NOMO-1 treated with DMSO at 0.1 percent for 48 hours (cell line): Measurements from ENCODE around the gene CIROP.

Source experiments
- DNase-seq: peaks from one replicate; lab custom pipeline; 2025; ENCODE audit not compliant: unreplicated experiment; lab: John Stamatoyannopoulos, UW

CIROP gene

DNA sequence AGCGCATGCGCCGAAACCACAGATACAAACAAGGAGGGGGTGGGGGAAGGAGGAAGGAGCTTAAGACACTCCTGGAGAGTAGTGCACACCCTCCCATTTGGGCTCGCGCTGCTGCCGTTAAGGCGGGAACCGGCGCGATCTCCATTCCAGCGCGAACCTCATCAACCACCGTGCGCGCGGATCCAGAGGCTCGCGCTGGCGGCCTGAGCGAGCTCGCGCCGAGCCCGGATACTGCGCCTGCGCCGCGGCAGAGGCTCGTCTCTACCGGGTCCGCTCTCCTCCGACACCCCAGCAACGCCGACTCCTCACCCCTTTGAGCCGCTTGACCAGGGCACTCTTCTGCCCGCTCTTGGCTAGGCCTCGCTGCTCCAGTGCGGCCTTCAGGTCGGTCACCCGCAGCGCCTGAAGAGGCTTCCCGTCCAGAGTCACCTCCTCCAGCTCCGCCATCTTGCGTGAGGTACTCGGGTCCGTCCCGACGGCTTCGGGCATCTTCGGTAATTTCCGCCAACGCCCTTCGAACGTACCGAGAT, 10.1 kb downstream of the CIROP start, which contains the start of gene ACIN1:
Gene ACIN1 (minus strand): TSS at position 471 of the 530 bp plus-strand sequence. CDS start 24 bp downstream, at position 447.
- no peak for DNase-seq

DNA sequence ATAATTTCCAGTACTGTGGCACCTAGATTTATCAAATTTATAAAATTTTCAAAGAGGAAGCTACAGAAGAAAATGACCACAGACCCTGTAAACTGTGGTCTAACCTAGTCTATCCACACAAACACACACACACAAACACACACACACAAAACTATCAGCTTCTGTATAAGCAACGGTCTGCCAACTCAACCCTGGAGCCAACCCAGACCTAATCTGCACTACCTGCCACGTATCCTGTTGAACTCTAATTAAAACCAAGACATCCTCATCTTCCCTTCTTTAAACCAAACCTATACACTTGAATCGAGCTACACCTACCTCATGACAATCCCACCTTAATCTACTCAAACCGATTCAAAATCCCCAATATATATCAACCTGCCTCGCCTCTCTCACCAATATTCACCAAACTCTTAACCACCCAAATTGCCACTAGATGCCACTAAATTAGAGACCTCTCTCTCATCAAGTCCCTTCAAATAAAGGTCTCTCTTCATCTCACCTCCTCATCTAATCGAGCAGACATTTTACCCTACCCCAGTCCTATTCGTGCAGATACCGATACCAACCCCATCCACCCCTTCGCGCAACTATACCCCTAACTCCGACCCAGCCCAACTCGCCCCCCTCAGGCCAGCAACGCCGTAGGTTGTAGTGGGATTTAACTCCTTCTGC, 10.7 kb downstream of the CIROP start:
- no peak for DNase-seq

DNA sequence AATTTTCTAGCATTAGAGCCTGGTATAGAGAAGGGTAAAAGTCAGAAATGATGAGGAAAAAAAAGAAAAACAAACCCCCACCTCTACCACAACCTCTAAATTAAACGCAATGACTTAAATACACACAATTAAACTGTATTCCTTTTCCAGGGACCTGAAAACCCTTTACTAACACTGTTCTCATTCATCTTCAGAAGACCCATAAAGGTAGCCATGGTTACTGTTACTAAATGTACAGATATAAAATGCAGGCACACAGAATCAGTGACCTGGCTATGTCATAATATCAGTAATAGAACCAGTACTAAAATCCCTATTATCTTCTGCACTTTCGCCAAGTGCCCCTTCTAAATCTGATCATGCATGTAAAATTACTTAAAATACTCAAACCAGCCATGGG, 11.3 kb downstream of the CIROP start:
- no peak for DNase-seq

DNA sequence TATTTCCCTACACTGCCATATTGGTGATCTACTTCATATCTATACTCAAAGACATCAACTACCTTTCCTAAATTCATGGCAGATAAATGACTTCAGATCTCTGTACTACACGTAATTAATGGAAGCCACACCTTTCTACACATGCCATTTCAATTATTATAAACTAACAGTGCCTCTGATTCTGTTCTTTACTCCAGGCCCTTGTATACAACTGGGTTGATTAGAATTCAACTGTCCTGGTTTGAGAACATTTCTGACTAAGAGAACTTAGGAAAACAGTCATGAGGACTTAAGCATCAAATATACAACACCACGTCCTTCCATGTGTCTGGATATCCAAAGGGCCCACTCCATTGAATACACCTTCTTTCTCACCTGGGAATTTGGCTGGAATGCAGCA, 11.7 kb downstream of the CIROP start:
- no peak for DNase-seq

DNA sequence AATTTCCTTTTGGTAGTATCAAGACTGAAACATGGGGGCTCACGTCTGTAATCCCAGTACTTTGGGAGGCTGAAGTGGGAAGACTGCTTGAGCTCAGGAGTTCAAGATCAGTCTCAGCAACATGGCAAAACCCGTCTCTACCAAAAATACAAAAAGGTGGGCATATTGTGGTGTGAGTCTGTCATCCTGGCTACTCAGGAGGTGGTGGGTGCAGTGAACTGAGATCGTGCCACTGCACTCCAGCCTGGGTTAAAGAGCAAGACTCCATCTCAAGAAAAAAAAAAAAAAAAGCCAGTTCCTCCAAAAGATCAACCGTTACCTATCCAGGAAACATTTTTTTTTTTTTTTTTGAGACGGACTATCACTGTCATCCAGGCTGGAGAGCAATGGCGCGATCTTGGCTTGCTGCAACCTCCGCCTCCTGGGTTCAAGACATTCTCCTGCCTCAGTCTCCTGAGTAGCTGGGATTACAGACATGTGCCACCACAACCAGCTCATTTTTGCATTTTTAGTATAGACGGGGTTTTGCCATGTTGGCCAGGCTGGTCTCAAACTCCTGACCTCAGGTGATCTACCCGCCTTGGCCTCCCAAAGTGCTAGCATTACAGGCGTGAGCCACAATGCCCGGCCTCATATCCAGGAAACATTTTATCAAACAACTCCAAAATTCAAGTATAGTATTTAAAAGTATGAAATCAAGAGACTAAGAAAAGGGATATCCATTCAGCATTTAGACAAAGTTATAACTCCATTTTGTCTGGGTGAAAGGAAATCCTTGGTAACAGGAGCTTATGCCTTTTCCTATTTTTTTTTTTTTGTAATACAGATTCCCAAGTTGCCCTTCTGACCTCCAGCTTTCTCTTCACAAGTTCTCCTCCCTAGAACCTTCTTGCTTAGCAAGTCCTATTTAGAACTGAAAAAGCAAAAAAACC, 13.2 kb downstream of the CIROP start:
- no peak for DNase-seq

DNA sequence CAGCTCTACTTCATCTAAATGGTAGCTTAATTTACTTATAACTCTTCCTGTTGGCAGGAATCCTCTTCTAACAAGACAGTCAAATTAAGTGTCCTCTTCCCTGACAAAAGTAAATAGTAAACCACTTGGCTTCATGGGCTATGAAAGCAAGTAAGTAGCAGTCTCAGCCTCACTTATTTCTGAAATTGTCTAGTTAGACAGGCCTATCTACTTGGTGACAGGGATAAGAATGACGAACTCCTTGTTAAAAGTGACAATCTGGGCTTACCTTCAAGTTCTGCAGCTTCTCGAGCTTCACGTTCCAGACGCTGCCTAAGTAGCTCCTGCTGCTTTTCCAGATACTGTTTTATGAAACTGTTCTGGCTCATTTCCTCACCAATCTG, 14.5 kb downstream of the CIROP start:
- DNase-seq = no peak

DNA sequence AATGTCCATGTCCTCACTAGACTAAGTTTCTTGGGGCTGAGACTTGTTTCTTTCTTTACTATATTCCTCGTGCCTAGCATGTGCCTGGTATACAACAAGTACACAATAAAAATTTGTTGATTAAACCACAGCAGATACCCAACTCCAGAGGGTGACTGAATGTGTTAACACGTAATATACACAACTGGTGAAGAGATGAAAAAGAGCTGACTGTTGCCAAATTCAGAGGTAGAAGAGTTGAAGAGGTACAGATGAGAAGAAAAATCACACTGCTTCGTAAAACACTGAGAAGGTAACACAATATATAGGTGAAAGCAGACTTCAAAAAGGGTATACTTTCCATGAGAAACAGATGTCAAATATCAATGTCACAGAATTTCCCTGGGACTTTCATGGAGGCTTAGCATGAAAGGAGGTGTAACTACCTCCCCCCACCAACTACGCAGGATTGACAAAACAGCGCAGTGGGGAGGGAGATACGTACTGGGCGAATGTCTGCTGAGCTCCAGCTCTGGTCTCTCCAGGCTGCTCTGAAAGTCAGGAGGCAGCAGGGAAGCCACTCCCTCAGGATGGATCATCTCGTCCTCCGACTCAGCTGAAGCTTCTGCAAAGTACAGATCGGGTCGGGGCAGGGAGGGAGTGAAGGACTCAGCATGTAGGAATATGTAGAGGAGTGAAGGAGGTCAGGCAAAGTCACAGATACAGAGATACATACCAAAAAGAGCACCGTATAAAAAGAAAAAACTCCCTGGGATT, 15.1 kb downstream of the CIROP start:
- no peak for DNase-seq

DNA sequence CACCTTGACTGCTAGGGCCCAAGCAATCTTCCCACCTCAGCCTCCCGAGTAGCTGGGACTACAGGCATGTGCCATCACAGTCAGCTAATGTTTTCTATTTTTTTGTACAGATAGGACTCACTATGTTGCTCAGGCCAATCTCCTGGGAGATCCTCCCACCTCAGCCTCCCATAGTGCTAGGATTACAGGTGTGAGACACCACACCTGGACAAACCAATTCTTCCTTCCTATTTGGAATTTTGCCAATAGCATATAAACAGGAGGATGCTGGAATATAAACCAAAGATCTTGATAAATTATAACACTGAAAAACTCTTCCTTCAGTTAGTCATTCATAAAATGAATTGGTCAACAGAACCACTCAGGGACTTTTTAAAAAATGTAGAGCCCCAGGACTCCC, 18.2 kb downstream of the CIROP start:
- no peak for DNase-seq

DNA sequence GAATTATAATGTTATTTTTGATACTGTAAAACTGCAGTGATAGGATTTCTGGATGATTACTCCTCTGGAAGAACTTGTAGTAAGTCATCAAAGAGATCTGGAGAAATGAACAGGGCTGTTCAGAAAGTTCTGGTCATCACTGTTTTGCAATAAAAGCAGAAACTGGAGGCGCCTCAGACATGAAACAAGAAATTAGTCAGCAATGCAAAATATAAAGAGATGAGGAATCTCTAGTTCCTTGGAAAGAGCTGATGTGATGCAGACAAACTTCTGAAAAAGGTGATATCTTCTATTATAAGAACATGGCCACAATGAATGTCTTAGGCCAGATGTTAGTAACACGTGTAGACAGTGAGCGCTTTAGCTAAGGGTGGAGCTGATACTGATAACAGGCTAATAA, 19.3 kb downstream of the CIROP start:
- no peak for DNase-seq

DNA sequence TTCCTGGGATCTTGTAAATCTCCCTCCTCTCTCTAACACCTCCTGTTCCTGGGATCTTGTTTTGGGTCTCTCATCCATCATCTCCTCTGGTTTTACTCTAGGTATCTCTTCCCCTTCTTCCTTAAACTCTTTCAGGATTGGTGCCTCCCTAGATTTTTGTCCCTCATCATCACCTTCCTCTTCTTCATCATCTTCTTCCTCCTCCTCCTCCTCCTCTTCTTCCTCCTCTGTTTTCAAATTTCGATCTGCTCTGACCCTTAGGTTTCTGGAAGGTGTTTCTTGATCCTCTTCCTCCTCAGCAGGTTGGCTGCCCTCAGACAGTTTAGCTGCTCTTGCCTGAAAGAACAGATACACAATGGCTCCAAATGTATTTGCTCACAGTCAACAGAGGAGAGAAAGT, 24.3 kb downstream of the CIROP start:
- DNase-seq = no peak

DNA sequence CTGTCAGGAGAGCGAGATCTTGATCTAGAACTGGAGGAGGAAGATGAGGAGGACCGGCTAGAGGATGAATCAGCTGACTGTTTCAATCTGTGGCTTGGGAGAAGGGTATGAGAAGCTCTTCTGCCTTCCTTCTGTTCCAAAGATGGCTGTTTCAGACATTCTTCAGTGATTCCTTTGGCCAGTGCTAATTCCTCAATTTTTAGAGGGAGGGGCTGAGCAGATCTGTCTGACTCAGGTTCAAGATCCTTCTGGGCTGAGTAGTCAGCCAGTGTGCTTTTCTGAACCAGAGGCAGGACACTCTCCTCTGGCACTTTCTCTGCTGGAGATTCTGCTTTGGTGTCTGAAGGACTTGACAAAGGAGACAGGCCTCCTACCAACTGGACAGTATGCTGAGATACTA, 25.1 kb downstream of the CIROP start:
- no peak for DNase-seq

DNA sequence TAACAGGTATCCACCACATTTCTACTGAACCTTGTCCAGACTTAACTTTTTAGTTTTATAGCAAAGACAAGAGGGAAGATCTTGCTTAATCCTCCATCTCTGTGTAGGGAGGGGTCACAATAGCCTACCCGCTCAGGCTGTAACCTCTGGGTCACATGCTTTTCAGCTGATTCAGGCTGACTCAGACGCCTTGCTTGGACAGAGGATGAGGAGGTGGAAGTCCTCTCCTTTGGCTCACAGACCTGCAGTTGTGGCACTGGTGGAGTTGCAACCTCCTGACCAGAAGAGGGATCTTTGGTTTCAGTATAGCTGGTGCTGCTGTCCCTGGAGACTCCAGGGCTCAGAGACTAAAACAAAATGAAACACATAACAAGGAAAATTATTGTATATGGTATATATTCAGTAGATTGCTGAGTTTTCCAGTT, 26.1 kb downstream of the CIROP start:
- DNase-seq = no peak

DNA sequence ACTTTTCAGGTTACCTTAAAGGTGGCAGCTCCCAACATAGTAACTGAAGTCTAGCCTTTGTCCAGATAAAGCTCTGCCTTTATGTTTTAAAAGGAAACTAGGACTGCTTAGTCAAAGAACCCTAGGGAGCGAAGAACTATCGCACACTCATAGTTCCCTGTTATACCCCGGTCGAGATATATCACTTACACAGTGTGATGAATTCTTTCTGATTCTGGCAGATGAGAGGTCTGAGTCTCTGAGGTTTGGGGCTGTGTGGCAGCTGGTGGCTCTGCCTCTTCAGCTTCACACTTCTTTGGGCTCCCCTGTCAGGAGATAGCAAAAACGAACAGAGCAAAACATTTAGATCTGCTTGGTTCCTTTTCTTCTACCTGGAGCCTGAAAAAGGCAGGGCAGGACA, 26.8 kb downstream of the CIROP start:
- DNase-seq = no peak

DNA sequence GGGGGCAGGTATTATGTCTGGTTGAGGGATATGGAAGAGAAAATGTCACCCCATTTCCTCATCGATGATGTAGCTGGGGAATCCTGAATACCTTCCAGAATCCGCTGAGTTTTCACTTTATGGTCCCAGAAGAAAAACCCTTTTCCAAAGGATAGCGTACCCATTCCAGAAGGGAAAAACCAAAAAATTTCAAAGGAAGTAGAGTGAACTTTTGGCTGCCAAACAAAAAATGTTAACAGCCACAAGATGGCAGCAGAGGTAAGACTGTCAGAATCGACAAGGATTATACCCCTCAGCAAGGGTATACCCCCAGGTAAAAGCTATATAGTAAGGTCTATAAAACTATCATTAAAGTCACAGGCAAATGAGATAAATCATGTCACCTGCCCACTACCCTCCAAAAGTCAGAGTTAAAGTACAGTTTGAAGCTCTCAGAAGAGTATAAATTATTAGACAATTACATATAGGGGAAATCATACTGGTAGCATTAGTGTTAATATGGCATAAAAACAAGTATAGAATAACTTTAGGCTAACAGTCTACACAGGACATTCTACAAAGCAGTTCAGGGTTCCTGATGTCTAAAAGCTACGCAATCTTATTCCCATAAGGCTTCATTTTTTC, 27.9 kb downstream of the CIROP start:
- DNase-seq = no peak

DNA sequence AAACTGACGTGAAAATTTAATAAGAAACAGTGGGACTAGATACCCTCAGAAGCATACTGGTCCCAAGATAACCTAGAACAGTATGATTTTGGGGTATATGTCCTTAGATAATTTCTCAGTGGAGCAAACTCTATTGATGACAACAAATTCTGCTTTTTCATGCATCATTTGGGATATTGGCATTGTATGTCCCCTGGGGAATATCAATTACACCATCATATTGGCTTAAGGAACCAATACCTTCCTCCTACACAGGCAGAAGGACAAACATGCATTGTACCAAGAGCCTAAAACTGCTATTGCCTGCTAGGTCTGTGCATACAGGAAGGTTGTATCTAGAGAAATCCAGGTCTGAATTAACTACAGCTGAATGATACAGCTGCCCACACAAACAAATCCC, 29.9 kb downstream of the CIROP start:
- DNase-seq = no peak

DNA sequence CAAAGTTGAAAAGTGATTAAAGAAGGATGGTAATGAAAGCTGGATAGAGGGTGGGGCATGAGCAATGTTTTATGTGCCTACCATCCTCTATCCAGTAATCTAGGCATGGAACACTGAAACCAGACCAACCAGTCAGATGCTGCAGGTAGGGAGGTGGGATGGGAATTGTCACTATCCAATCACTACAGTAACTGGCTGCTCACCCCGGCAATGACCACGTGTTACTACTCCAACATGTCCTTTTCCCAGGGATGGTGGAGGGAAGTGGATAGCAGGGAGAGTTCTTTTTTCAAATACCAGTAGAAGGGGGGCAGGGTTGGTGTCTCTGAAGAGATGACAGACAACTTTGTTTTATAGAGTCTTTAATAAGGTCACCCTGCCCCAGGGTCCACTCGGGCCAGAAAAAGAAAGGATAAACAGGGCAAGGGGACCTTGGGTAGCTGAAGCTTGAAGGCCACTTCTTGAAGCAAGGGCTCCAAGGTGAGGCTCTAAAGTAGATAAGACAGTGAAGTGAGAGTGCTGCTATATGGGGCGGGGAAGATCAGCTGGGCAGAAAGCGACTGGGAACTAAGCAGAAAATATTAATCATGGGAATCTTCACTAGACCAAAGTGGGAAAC, 32.8 kb downstream of the CIROP start:
- DNase-seq = no peak

DNA sequence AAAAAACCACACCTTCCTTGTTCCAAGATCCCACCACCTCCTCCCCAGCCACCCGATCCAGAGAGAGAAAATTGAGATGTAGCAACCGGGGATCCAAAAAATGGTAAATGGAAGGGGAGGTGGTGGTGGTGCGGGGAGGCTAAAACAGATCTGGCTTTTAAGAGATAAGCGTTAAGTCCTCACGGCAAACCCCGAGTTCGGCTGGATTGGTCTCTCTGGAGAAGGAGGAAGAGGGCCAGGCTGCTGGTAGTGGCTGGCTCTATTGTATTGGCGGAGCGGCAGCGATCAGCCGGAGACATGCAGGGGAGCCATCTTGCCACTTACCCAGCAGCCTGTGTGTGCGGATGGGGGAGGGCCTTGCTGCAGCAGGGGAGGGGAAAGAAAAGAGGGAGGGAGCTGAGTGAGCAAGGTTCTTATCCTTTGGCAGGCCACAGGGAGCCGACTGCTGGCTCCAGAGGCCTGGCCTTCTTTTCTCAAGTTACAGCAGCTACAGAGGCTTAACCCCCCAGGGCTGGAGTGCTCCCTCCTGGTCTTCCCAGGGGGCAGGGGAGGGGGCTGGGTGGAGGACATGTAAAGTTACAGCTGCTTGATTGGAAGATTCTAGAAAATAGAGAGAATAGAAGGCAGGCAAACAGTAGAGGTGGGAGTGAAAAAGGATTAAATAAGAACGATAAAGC, 33.4 kb downstream of the CIROP start:
- no peak for DNase-seq

DNA sequence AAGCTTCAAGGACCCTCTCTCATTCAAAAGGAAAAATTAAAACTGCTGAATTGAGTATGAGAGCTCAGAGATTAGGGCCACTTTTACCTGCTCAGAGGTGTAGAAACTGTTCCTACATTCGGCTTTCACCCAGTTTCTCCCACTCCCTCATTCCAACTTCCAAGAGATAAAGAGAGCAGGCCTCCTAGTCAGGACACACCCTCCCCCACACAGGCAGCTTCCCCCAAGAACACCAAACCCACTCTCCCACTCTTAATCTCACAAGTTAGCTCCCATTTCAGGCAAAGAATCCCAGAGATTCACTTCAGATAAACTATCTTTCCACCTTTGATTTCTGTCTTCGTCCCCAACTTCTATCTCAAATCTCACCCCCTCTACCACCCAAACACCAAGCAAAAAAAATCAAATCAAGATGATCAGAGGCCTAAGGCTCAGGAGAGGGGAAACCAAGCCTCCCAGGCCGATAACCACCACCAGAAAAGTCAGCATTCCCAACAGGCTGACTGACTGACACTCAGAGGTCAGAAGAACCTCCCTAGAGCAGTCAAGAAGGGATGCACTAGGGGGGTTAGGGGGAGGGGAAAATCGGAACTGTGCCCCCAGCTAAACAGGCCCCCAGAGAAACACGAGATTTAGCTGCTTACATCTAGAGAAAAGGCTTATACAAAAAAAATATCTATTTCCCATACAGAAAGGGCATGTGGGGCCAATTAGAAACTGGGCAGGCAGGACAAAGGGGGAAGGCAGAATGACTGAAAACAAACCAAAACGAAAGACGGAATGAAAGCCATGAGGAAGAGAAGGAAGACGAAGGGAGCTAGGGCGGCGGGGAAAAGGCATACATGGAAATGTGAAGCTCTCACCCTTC, 34.3 kb downstream of the CIROP start:
- DNase-seq = no peak

DNA sequence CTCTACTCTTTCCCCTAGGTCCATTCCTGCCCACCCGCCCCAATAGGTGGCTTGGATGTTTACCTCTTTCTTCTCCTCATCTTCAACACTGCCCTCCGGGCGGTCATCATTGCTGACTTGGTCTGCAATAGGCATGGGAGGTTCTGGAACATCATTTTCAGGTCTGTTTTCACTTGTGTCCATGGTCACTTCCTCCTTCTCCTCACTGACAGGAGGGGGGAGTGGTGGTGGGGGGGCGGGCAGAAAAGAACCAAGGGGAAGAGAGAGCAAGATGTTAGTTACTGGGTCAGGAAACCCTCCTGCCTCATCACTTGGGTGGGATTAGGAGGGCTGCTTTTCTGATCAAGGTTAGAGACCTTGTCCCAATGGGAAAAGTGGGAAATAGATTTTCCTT, 35.4 kb downstream of the CIROP start:
- DNase-seq = no peak
